ENCODE measurements around the gene ZNF594. TPM values are rescaled to one million over a fixed set of nuclear protein-coding genes. Genes with fewer than 3 reads are reported as not detected.
"Not testable (repeated sequence)": the region's sequence is repeated elsewhere in the genome, so short reads cannot be mapped to it uniquely, and the experiment has no call there.

ZNF594 gene
- total RNA-seq, 1 donor from 2014 or later: 8.8 TPM

DNA sequence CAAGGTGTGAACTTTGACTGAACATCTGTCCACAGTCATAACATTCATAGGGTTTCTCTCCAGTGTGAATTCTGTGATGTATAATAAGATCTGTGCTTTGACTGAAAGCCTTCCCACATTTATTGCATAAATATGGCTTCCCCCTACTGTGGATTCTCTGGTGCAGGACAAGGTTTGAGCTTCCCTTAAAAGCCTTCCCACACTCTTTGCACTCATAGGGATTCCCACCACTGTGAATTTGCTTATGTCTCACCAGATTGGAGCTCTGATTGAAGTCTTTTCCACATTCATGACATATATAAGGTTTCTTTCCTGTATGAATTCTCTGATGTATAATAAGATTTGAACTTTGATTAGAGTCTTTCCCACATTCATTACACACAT lies 8.3 kb downstream of the ZNF594 start:
- no peak for DNase-seq (ENCODE audit: low spot score)
- H3K4me1 Mint-ChIP-seq (ENCODE audit: low read depth): no peaks in the 10 kb centered on the region
- H3K9me3 Mint-ChIP-seq: peaks cover 93% of the 10 kb centered on the region
- H3K27ac Mint-ChIP-seq: no peak overlapping the region
- H3K36me3 Mint-ChIP-seq (ENCODE audit: low read depth): peaks cover 49% of the 10 kb centered on the region
- intact Hi-C loops (cut with micrococcal nuclease): no loop called here
- H3K27me3 Mint-ChIP-seq (ENCODE audit: insufficient read depth): no peaks in the 10 kb centered on the region
- no peak overlapping the region for H3K4me3 Mint-ChIP-seq

DNA sequence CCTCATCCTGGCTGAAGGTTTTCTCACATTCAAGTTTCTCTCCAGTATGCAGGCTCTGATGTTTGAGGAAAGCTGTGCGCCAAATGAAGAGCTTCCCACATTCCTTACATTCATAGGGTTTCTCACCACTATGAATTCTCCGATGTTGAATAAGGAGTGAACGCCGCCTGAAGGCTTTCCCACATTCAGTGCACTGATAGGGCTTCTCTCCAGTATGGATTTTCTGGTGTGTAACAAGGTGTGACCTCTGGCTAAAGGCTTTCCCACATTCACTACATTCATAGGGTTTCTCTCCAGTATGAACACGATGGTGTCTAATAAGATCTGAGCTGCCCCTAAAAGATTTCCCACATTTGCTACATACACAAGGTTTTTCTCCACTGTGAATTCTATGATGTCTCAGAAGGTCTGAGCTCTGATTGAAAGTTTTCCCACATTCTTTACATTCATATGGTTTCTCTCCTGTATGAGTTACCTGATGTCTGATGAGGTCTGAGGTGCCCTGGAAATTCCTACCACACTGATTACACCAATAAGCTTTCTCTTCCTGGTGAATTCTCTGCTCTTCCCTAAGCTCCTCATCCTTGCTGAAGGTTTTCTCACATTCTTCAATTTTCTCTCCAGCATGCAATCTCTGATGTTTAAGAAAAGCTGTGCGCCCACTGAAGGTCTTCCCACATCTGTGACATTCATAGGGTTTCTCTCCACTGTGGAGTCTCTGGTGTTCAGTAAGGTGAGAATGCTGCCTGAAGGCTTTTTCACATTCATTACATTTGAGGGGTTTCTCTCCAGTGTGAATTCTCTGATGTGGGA lies 8.9 kb downstream of the ZNF594 start:
- peaks cover 45% of the 10 kb centered on the region for H3K36me3 Mint-ChIP-seq (ENCODE audit: low read depth)
- H3K27me3 Mint-ChIP-seq (ENCODE audit: insufficient read depth): no peaks in the 10 kb centered on the region
- intact Hi-C loops (cut with micrococcal nuclease): no loop called here
- H3K27ac Mint-ChIP-seq: no peak overlapping the region
- H3K4me3 Mint-ChIP-seq: no peak overlapping the region
- DNase-seq (ENCODE audit: low spot score): no peak
- H3K4me1 Mint-ChIP-seq (ENCODE audit: low read depth): no peaks in the 10 kb centered on the region
- peaks cover 89% of the 10 kb centered on the region for H3K9me3 Mint-ChIP-seq

DNA sequence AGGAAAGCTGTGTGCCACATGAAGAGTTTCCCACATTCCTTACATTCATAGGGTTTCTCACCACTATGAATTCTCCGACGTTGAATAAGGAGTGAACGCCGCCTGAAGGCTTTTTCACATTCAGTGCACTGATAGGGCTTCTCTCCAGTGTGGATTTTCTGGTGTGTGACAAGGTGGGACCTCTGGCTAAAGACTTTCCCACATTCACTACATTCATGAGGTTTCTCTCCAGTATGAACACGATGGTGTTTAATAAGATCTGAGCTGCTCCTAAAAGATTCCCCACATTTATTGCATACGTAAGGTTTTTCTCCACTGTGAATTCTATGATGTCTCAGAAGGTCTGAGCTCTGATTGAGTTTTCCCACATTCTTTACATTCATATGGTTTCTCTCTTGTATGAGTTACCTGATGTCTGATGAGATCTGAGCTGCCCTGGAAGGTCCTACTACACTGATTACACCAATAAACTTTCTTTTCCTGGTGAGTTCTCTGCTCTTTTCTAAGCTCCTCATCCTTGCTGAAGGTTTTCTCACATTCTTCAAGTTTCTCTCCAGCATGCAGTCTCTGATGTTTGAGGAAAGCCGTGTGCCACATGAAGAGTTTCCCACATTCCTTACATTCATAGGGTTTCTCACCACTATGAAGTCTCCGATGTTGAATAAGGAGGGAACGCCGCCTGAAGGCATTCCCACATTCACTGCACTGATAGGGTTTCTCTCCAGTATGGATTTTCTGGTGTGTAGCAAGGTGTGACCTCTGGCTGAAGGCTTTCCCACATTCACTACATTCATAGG lies 10.0 kb downstream of the ZNF594 start:
- Mint-ChIP-seq H3K4me3 (no peak overlapping the region), H3K27me3 (ENCODE audit: insufficient read depth) (no peaks in the 10 kb centered on the region), H3K9me3 (peaks cover 81% of the 10 kb centered on the region), H3K27ac (no peak overlapping the region), H3K36me3 (ENCODE audit: low read depth) (peaks cover 37% of the 10 kb centered on the region), H3K4me1 (ENCODE audit: low read depth) (no peaks in the 10 kb centered on the region)
- no peak for DNase-seq (ENCODE audit: low spot score)
- intact Hi-C loops (cut with micrococcal nuclease): no loop called here

DNA sequence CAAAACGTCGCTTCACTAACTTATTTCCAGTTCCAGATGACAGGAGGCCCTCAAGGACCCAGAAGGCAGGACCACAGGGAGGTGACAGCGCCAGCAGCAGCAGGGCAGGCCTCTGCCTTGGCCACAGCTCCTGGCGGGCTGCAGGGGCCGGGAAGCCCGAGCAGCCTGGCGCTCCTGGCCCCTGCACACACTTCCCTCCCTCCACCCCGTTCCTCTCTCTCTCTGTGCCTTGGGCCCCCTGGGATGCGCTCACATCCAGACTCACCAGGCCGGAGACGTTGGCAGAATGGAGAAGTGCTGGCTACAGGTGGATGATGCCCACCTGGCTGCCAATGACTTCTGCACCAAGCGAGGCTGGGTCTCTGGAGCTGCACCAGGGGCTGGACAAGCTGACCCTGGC lies 12.7 kb downstream of the ZNF594 start:
- H3K4me3 Mint-ChIP-seq: no peak overlapping the region
- H3K4me1 Mint-ChIP-seq (ENCODE audit: low read depth): no peaks in the 10 kb centered on the region
- peaks cover 76% of the 10 kb centered on the region for H3K9me3 Mint-ChIP-seq
- intact Hi-C loops (cut with micrococcal nuclease): loop anchor here (5.0 kb wide), 1 partner anchor 82 kb away; no protein-coding TSS in a partner anchor
- H3K36me3 Mint-ChIP-seq (ENCODE audit: low read depth): peaks cover 35% of the 10 kb centered on the region
- H3K27me3 Mint-ChIP-seq (ENCODE audit: insufficient read depth): no peaks in the 10 kb centered on the region
- no peak for DNase-seq (ENCODE audit: low spot score)
- no peak overlapping the region for H3K27ac Mint-ChIP-seq

DNA sequence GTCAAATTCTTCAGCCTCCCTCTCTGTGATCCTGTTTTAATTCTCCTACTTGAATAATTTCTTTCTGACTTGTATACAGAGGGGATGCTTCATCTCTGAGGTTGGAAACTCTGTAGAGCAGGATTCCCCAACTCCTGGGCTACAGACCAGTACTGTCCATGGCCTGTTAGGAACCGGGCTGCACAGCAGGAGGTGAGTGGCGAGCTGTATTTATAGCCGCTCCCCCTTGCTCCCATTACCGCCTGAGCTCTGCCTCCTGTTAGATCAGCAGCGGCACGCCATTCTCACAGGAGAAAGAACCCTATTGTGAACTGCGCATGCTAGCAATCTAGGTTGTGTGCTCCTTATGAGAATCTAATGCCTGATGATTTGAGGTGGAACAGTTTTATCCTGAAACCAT lies 16.6 kb downstream of the ZNF594 start:
- H3K27ac Mint-ChIP-seq; H3K27me3 Mint-ChIP-seq (ENCODE audit: insufficient read depth); H3K4me1 Mint-ChIP-seq (ENCODE audit: low read depth); H3K4me3 Mint-ChIP-seq; DNase-seq (ENCODE audit: low spot score): not testable (repeated sequence)
- intact Hi-C loops (cut with micrococcal nuclease): loop anchor here (5.0 kb wide), 1 partner anchor 78 kb away; no protein-coding TSS in a partner anchor
- Mint-ChIP-seq H3K9me3 (peaks cover 54% of the 10 kb centered on the region), H3K36me3 (ENCODE audit: low read depth) (peaks cover 20% of the 10 kb centered on the region)

DNA sequence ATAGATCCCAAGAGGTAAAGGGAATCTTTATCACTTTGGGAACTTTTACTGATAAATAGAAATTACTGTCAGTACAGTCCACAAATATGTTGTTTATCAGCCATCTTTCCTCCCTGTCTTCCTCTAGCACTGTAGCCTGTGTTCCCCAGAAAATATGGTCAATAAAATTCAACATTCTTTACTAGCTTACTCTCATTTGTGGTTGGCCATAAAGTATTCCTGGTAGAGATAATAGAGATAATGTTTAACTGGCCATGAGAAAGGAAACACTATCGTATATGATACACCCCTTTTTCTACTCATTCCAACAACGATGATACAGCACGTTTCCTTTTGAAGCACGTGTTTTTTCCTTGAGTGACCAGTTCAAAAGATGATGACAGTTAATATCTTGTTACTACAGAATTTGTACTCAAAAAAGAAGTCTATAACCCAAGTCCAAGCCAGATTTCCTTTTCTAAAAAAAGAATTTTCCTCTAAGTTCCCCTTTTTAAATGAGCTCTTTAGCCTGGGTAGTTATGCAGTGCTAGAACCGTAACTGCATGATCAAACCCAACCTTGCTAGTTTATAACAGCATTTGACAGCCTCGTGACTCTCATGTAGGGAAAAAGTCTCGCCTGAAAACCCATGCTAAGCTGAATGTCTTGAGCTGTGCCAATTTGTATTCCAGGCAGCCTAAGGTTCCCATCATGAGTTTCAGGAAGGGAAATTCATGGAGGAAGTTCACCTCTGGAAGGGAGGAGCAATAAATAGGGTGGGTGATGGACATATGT lies 25.7 kb downstream of the ZNF594 start:
- DNase-seq (ENCODE audit: low spot score); H3K27me3 Mint-ChIP-seq (ENCODE audit: insufficient read depth); H3K27ac Mint-ChIP-seq; H3K4me3 Mint-ChIP-seq; H3K36me3 Mint-ChIP-seq (ENCODE audit: low read depth); H3K4me1 Mint-ChIP-seq (ENCODE audit: low read depth); H3K9me3 Mint-ChIP-seq; intact Hi-C loops (cut with micrococcal nuclease): not testable (repeated sequence)

DNA sequence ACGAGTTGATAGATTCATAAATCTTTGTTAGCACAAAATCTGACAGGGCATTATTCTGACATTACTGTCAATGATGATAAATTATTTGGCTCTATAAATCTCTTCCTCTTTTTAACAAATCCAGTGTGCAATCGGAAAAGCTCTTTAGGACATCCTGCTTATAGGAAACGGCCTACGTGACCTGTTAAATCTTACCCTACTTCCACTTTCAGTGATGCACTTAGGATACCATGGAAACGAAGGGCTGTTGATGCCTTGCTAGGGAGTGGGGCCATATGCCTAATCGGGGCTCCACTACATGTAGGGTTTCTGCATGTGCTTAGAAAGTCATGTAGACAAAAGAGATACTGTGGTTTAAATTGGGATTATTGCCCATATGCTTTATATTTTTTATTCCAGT lies 27.2 kb downstream of the ZNF594 start:
- Mint-ChIP-seq H3K4me3 (no peak overlapping the region), H3K27ac (no peak overlapping the region), H3K27me3 (ENCODE audit: insufficient read depth) (peaks cover 9% of the 10 kb centered on the region), H3K4me1 (ENCODE audit: low read depth) (no peaks in the 10 kb centered on the region), H3K36me3 (ENCODE audit: low read depth) (no peaks in the 10 kb centered on the region), H3K9me3 (peaks cover 5% of the 10 kb centered on the region)
- no peak for DNase-seq (ENCODE audit: low spot score)
- intact Hi-C loops (cut with micrococcal nuclease): no loop called here

DNA sequence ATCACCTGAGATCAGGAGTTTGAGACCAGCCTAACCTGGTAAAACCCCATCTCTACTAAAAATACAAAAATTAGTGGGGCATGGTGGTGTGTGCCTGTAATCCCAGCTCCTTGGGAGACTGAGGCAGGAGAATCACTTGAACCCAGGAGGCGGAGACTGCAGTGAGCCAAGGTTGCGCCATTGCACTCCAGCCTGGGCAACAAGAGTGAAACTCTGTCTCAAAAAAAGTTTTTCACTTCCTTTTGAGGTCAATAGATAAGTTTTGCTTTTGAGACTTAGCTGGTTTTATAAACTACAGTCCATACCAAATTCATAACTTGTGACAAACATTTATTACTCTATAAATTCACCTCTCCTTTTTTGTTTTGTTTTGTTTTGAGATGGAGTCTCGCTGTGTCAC lies 29.9 kb downstream of the ZNF594 start:
- H3K4me1 Mint-ChIP-seq (ENCODE audit: low read depth); H3K4me3 Mint-ChIP-seq; H3K36me3 Mint-ChIP-seq (ENCODE audit: low read depth); intact Hi-C loops (cut with micrococcal nuclease); DNase-seq (ENCODE audit: low spot score); H3K27ac Mint-ChIP-seq: not testable (repeated sequence)
- Mint-ChIP-seq H3K27me3 (ENCODE audit: insufficient read depth) (peaks cover 15% of the 10 kb centered on the region), H3K9me3 (peaks cover 10% of the 10 kb centered on the region)

DNA sequence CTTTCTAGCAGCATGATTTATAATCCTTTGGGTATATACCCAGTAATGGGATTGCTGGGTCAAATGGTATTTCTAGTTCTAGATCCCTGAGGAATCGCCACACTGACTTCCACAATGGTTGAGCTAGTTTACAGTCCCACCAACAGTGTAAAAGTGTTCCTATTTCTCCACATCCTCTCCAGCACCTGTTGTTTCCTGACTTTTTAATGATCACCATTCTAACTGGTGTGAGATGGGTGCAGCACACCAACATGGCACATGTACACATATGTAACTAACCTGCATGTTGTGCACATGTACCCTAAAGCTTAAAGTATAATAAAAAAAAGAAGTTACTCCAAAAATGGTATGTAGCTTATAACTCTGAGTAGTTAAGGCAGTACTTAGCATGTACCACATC lies 31.0 kb downstream of the ZNF594 start:
- intact Hi-C loops (cut with micrococcal nuclease); H3K4me3 Mint-ChIP-seq; H3K36me3 Mint-ChIP-seq (ENCODE audit: low read depth); DNase-seq (ENCODE audit: low spot score); H3K4me1 Mint-ChIP-seq (ENCODE audit: low read depth); H3K27ac Mint-ChIP-seq: not testable (repeated sequence)
- H3K27me3 Mint-ChIP-seq (ENCODE audit: insufficient read depth): peaks cover 13% of the 10 kb centered on the region
- H3K9me3 Mint-ChIP-seq: peaks cover 10% of the 10 kb centered on the region

DNA sequence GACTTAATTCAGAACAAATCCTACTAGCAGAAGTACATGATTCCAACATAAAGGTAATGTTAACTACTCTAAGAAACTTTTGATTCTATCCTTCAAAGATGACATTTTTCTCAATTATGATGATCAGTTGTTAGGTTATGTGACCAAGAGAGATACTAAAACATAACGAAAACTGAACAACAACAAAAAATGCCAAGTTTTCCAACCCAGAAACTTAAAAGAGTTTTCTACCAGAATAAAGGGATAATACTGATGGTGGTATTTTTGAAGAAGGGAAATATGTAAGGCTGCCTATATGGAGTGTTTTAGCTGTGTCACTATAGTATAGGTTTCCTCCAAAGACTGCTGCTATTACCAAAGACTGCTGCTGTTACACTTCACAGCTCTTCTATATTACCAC lies 45.5 kb downstream of the ZNF594 start:
- H3K36me3 Mint-ChIP-seq (ENCODE audit: low read depth); DNase-seq (ENCODE audit: low spot score); H3K27ac Mint-ChIP-seq; H3K4me1 Mint-ChIP-seq (ENCODE audit: low read depth); intact Hi-C loops (cut with micrococcal nuclease); H3K9me3 Mint-ChIP-seq; H3K4me3 Mint-ChIP-seq: not testable (repeated sequence)
- peaks cover 15% of the 10 kb centered on the region for H3K27me3 Mint-ChIP-seq (ENCODE audit: insufficient read depth)

DNA sequence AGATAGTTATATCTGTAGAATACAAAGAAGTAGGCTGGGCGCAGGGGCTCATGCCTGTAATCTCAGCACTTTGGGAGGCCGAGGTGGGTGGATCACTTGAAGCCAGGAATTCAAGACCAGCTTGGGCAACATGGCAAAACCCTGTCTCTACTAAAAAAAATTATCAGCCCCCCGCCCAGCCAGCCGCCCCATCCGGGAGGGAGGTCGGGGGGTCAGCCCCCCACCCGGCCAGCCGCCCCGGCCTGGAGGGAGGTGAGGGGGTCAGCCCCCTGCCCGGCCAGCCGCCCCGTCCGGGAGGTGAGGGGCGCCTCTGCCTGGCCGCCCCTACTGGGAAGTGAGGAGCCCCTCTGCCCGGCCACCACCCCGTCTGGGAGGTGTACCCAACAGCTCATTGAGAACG lies 48.8 kb downstream of the ZNF594 start:
- H3K27ac Mint-ChIP-seq; DNase-seq (ENCODE audit: low spot score); H3K36me3 Mint-ChIP-seq (ENCODE audit: low read depth); H3K4me1 Mint-ChIP-seq (ENCODE audit: low read depth); H3K4me3 Mint-ChIP-seq; intact Hi-C loops (cut with micrococcal nuclease); H3K9me3 Mint-ChIP-seq: not testable (repeated sequence)
- peaks cover 15% of the 10 kb centered on the region for H3K27me3 Mint-ChIP-seq (ENCODE audit: insufficient read depth)

DNA sequence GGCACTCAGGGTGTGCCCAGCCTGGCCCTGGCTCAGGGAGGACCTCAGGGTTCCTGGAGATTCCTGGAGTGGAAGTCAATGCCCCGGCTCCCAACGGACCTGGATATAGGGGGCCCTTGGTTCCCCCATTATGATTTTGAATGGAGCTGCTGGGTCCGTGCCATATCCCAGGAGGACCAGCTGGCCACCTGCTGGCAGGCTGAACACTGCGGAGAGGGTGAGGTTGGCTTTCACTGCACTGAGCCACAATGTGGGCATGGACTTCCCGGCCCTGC lies 52.3 kb downstream of the ZNF594 start:
- intact Hi-C loops (cut with micrococcal nuclease): no loop called here
- Mint-ChIP-seq H3K27me3 (ENCODE audit: insufficient read depth) (no peaks in the 10 kb centered on the region), H3K36me3 (ENCODE audit: low read depth) (no peaks in the 10 kb centered on the region)

More for the DNA sequence above, 52.3 kb downstream of the ZNF594 start:
- no peak for DNase-seq (ENCODE audit: low spot score)
- no peaks in the 10 kb centered on the region for H3K4me1 Mint-ChIP-seq (ENCODE audit: low read depth)
- H3K27ac Mint-ChIP-seq: no peak overlapping the region
- H3K4me3 Mint-ChIP-seq: no peak overlapping the region
- no peaks in the 10 kb centered on the region for H3K9me3 Mint-ChIP-seq
